ENCODE results near the gene ETDC.
A peak's percentile ranks its signal among the peaks of the same experiment; 100 is the strongest.
"Not testable (repeated sequence)": the region's sequence is repeated elsewhere in the genome, so short reads cannot be mapped to it uniquely, and the experiment has no call there.

Gene ETDC

DNA sequence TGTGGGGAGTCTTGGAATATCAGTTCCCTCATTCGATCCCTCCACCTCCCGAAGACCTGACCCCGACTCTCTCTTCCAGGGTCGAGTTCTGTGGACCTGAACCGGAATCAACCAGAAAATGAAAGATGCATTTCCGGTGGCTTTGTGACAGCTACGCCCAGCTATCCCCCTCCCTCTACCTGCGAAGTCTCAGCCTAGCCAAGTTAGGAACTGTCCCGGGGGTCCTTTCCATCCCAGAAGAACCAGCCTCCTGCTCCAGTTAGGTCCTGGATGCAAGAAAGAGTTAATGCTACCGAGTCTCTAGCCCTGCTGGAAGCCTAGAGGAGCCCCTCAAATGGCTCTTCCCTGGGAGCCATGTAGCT is 13.4 kb upstream of the ETDC start:
- TF ChIP-seq CTCF (IDR thresholded peaks at IDR 0.05; ENCODE audit: low read depth, low read length), result no peak; the same call in 1 of the 2 replicates
- peak overlapping the region; percentile 52 for H3K4me3 ChIP-seq (ENCODE audit: low read depth, low read length)

- TF ChIP-seq CTCF (IDR thresholded peaks at IDR 0.05; ENCODE audit: low read depth, low read length), result no peak
- H3K4me3 ChIP-seq (ENCODE audit: low read depth, low read length), result no peak overlapping the region
Observed at GRCh38 chrX:135302269-135302873, 6.9 kb upstream of the ETDC start.

- no peak for TF ChIP-seq CTCF (IDR thresholded peaks at IDR 0.05; ENCODE audit: low read depth, low read length)
- no peak overlapping the region for H3K4me3 ChIP-seq (ENCODE audit: low read depth, low read length)
Observed at GRCh38 chrX:135304741-135305140, 4.5 kb upstream of the ETDC start.

DNA sequence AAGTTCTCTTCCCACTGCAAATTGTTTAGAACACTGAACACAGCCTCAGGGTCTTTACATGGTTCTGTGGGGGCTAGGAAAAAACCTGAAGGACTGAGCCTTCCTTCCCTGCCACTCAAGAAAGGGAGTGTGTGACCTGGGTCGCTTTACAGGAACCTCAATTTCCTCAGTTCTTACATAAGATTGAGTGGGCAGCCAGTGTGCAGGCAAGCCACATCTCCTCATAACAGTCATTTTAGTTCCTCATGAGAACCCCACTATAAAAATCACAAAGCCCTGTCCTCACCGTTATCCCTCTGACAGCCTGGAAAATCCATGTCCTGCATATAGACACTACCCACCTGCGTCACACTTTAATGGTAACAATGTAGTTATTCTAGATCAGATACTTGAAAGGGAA is 2.1 kb upstream of the ETDC start:
- no peak for TF ChIP-seq CTCF (IDR thresholded peaks at IDR 0.05; ENCODE audit: low read depth, low read length)
- no peak overlapping the region for H3K4me3 ChIP-seq (ENCODE audit: low read depth, low read length)

DNA sequence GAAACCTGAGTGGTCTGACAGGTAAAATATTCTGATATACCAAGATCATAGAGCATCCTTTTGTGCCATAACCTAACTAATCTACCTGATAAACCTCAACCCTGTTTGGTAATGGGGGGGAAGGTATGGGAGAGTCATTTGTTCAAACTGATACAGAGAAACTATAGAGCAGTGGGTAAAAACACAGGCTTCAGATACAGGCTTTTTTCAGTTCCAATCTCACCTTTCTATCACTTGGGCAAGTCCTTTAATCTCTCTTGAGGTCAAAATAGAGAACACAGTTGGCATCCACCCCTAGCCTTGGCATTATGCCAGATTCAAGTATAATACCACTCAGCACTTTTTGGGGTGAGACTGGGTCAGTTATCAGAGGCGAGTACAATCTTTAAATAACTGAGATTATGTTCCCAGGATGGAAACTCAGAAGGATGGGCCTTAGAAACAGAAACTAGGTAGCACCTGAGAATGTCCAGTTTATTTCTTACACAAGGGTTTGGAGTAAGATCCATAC is 880 bp upstream of the ETDC start:
- H3K4me3 ChIP-seq (ENCODE audit: low read depth, low read length), result no peak overlapping the region
- no peak for TF ChIP-seq CTCF (IDR thresholded peaks at IDR 0.05; ENCODE audit: low read depth, low read length)

DNA sequence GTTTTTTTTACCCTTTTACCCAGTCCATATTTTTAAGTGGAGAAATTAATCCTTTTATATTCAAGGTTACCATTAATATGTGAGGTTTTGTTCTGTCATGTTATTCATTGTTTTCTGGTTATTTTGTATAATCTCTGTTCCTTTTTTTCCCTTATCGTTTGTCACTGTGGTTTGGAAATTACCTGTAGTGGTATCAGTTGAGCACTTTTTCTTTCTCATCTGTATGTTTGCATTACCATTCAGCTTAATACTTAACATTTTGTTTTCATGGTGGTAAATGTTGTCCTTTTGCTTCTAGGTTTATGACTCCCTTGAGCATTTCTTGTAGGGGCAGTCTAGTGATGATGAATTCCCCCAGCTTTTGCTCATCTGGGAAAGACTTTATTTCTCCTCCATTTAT is 6.6 kb downstream of the ETDC start:
- no peak for TF ChIP-seq CTCF (IDR thresholded peaks at IDR 0.05; ENCODE audit: low read depth, low read length)
- no peak overlapping the region for H3K4me3 ChIP-seq (ENCODE audit: low read depth, low read length)

GRCh38 chrX:135324463-135324862 is 15.2 kb downstream of the ETDC start:
- H3K4me3 ChIP-seq (ENCODE audit: low read depth, low read length), result no peak overlapping the region
- no peak for TF ChIP-seq CTCF (IDR thresholded peaks at IDR 0.05; ENCODE audit: low read depth, low read length)

GRCh38 chrX:135325036-135325818 is 15.9 kb downstream of the ETDC start:
- H3K4me3 ChIP-seq (ENCODE audit: low read depth, low read length), result not testable (repeated sequence)

Measured in WI38 (cell line).